WTC11 (cell line): Measurements from ENCODE around the gene RAB15. TPM values are rescaled to one million over a fixed set of nuclear protein-coding genes. Genes with fewer than 3 reads are reported as not detected.

ENCODE experiments used
- ATAC-seq: fragments of 200-7000 bp; cut with Tn5 transposase; 2 replicates; pipeline ENCODE4 v1.10.0; 2021; ENCODE audit warnings: mild to moderate bottlenecking, moderate library complexity
- CTCF ChIA-PET: fragments of 300-600 bp; sonication (Branson Sonifier 250); formaldehyde crosslinking; loops from one replicate; lab custom pipeline; 2021; ENCODE audit warnings: antibody characterized with exemption; lab: Charles Lee
- POLR2A ChIA-PET: fragments of 350-600 bp; sonication (Branson Sonifier 250); formaldehyde crosslinking; loops from one replicate; lab custom pipeline; 2021; ENCODE audit warnings: antibody characterized with exemption; lab: Charles Lee
- DNase-seq: peaks from one replicate; pipeline ENCODE4 v3.0.0; 2021; ENCODE audit warnings: low spot score
- H3K27ac Mint-ChIP-seq: 2 replicates; pipeline ENCODE4 v1.8.0; 2021; ENCODE audit warnings: mixed read lengths
- H3K27me3 Mint-ChIP-seq: 2 replicates; pipeline ENCODE4 v1.8.0; 2021; ENCODE audit warnings: low read depth, mild to moderate bottlenecking, moderate library complexity, mixed read lengths
- H3K36me3 Mint-ChIP-seq: 2 replicates; pipeline ENCODE4 v1.8.0; 2021; ENCODE audit warnings: mixed read lengths
- H3K4me1 Mint-ChIP-seq: 2 replicates; pipeline ENCODE4 v1.8.0; 2022; ENCODE audit warnings: mixed read lengths
- H3K4me3 Mint-ChIP-seq: 2 replicates; pipeline ENCODE4 v1.8.0; 2021; ENCODE audit warnings: mild to moderate bottlenecking, moderate library complexity, mixed read lengths
- H3K9me3 Mint-ChIP-seq: 2 replicates; pipeline ENCODE4 v1.8.0; 2021; ENCODE audit warnings: mixed read lengths
- AFF4 ChIP-seq: sonication (generic); formaldehyde crosslinking; IDR thresholded peaks from 2 replicates; pipeline ENCODE4 v1.8.1; 2023; ENCODE audit warnings: mild to moderate bottlenecking, missing genetic modification reagents, borderline replicate concordance
- ARID4B ChIP-seq: sonication (generic); formaldehyde crosslinking; IDR thresholded peaks from 2 replicates; pipeline ENCODE4 v1.8.0; 2023; ENCODE audit warnings: missing genetic modification reagents, mild to moderate bottlenecking, borderline replicate concordance
- ATF1 ChIP-seq: sonication (generic); formaldehyde crosslinking; IDR thresholded peaks from 2 replicates; pipeline ENCODE4 v1.8.1; 2023; ENCODE audit warnings: mild to moderate bottlenecking, moderate library complexity, missing genetic modification reagents
- CBFB ChIP-seq: sonication (generic); formaldehyde crosslinking; IDR thresholded peaks from 2 replicates; pipeline ENCODE4 v1.8.1; 2022; ENCODE audit warnings: mild to moderate bottlenecking, low read depth, missing genetic modification reagents
- GRHL2 ChIP-seq: fragments of 250-450 bp; sonication (Bioruptor Pico); IDR thresholded peaks from 2 replicates; pipeline ENCODE4 v1.8.0; 2022; ENCODE audit warnings: mild to moderate bottlenecking, moderate library complexity; ENCODE audit not compliant: insufficient replicate concordance, severe bottlenecking
- GTF2I ChIP-seq: fragments of 250-450 bp; sonication (Bioruptor Pico); conservative IDR thresholded peaks from 2 replicates; pipeline ENCODE4 v1.4.0; 2021; ENCODE audit warnings: mild to moderate bottlenecking
- JUN ChIP-seq: sonication (generic); formaldehyde crosslinking; IDR thresholded peaks from 2 replicates; pipeline ENCODE4 v1.8.0; 2023; ENCODE audit warnings: mild to moderate bottlenecking, missing genetic modification reagents
- OVOL2 ChIP-seq: fragments of 250-450 bp; sonication (Bioruptor Pico); IDR thresholded peaks from 2 replicates; pipeline ENCODE4 v1.9.0; 2021; ENCODE audit warnings: mild to moderate bottlenecking, borderline replicate concordance
- SMAD3 ChIP-seq: sonication (generic); formaldehyde crosslinking; IDR thresholded peaks from 2 replicates; pipeline ENCODE4 v1.8.0; 2022; ENCODE audit warnings: missing genetic modification reagents, mild to moderate bottlenecking, borderline replicate concordance
- SP1 ChIP-seq: sonication (generic); formaldehyde crosslinking; conservative IDR thresholded peaks from 2 replicates; pipeline ENCODE4 v1.8.1; 2022; ENCODE audit warnings: missing genetic modification reagents
- TCF7 ChIP-seq: sonication (generic); formaldehyde crosslinking; IDR thresholded peaks from 2 replicates; pipeline ENCODE4 v1.8.0; 2022; ENCODE audit warnings: mild to moderate bottlenecking, low read depth, missing genetic modification reagents, moderate library complexity
- ZNF138 ChIP-seq: sonication (generic); formaldehyde crosslinking; conservative IDR thresholded peaks from 2 replicates; pipeline ENCODE4 v1.8.1; 2022; ENCODE audit warnings: mild to moderate bottlenecking, moderate library complexity, missing genetic modification reagents
- ZNF317 ChIP-seq: sonication (generic); formaldehyde crosslinking; IDR thresholded peaks from 2 replicates; pipeline ENCODE4 v1.8.1; 2023; ENCODE audit warnings: low read depth, mild to moderate bottlenecking, moderate library complexity, missing genetic modification reagents, borderline replicate concordance
- ZNF423 ChIP-seq: fragments of 250-450 bp; sonication (Bioruptor Pico); IDR thresholded peaks from 2 replicates; pipeline ENCODE4 v2.1.2; 2022; ENCODE audit warnings: mild to moderate bottlenecking, moderate library complexity
- ZNF425 ChIP-seq: fragments of 250-450 bp; sonication (Bioruptor Pico); conservative IDR thresholded peaks from 2 replicates; pipeline ENCODE4 v1.9.0; 2021; ENCODE audit warnings: mild to moderate bottlenecking
- total RNA-seq: library from RNA; stranded (reverse); gene quantifications from 3 replicates; pipeline ENCODE4 v1.2.3, GENCODE V29; 2021

RAB15 gene
- total RNA-seq, 1 experiment from 2014 or later = 49.1 TPM

- H3K4me3 Mint-ChIP-seq = no peak overlapping the region
- H3K9me3 Mint-ChIP-seq = no peaks in the 10 kb centered on the region
- H3K27me3 Mint-ChIP-seq = no peaks in the 10 kb centered on the region
- ATAC-seq (no peak), DNase-seq (no peak)
- no peak overlapping the region for H3K27ac Mint-ChIP-seq
- ChIA-PET CTCF (interaction anchor here (0.7 to 1.1 kb wide), 2 partner anchors 24 to 126 kb away, joined by 3 read pairs; no protein-coding TSS in a partner anchor), POLR2A (interaction anchor here (0.6 to 0.7 kb wide), 2 partner anchors 39 to 567 kb away, joined by 3 read pairs; no protein-coding TSS in a partner anchor)
- H3K36me3 Mint-ChIP-seq = no peaks in the 10 kb centered on the region
- no peak for TF ChIP-seq SP1 (CRISPR knock-in tag)
- TF ChIP-seq GTF2I (CRISPR knock-in tag) = no peak
- TF ChIP-seq ZNF138 (CRISPR knock-in tag) = no peak
- H3K4me1 Mint-ChIP-seq = peaks cover 29% of the 10 kb centered on the region
These were observed 23.2 kb upstream of the RAB15 start for GRCh38 chr14:64995291-64995690.

GRCh38 chr14:64994540-64994939 is 22.4 kb upstream of the RAB15 start:
- Mint-ChIP-seq H3K36me3 (no peaks in the 10 kb centered on the region), H3K4me3 (no peak overlapping the region), H3K9me3 (no peaks in the 10 kb centered on the region), H3K27ac (no peak overlapping the region), H3K4me1 (peaks cover 32% of the 10 kb centered on the region), H3K27me3 (no peaks in the 10 kb centered on the region)
- ChIA-PET POLR2A (interaction anchor here (0.6 kb wide), 1 partner anchor 38 kb away, joined by 3 read pairs; no protein-coding TSS in a partner anchor), CTCF (interaction anchor here (1.1 kb wide), 1 partner anchor 25 kb away, joined by 3 read pairs; no protein-coding TSS in a partner anchor)
- no peak for DNase-seq
- ATAC-seq = no peak
- TF ChIP-seq SP1 (CRISPR knock-in tag) (no peak), OVOL2 (CRISPR knock-in tag) (no peak), ATF1 (CRISPR knock-in tag) (no peak)

- no peaks in the 10 kb centered on the region for H3K9me3 Mint-ChIP-seq
- CTCF ChIA-PET = interaction anchor here (0.9 kb wide), 1 partner anchor 194 kb away, joined by 5 read pairs; no protein-coding TSS in a partner anchor
- ATAC-seq = no peak
- H3K27ac Mint-ChIP-seq = no peak overlapping the region
- H3K27me3 Mint-ChIP-seq = no peaks in the 10 kb centered on the region
- peaks cover 22% of the 10 kb centered on the region for H3K4me1 Mint-ChIP-seq
- H3K4me3 Mint-ChIP-seq = no peak overlapping the region
- POLR2A ChIA-PET = no interaction called here
- DNase-seq = no peak
- H3K36me3 Mint-ChIP-seq = peaks cover 3% of the 10 kb centered on the region; the same call in 1 of the 2 replicates
- TF ChIP-seq JUN (CRISPR knock-in tag) (no peak), ZNF425 (no peak), CBFB (CRISPR knock-in tag) (no peak), ZNF317 (CRISPR knock-in tag) (no peak), ARID4B (CRISPR knock-in tag) (no peak), GRHL2 (CRISPR knock-in tag) (no peak), ZNF423 (CRISPR knock-in tag) (no peak), AFF4 (CRISPR knock-in tag) (no peak), SMAD3 (CRISPR knock-in tag) (no peak), TCF7 (CRISPR knock-in tag) (no peak)
These were observed 21.3 kb upstream of the RAB15 start for GRCh38 chr14:64993266-64993930.
